Liver (tissue), 9 donors: ENCODE results near the gene DYNC1H1. TPM values are rescaled to one million over a fixed set of nuclear protein-coding genes. Genes with fewer than 3 reads are reported as not detected.

Experiments
- DNase-seq: peaks from one replicate; pipeline ENCODE4 v3.0.0-alpha.2; 2017; ENCODE audit warnings: low spot score
- H3K27ac ChIP-seq, 2 donors: one replicate each; pipeline ENCODE4 v1.7.0; 2013; ENCODE audit warnings: inconsistent platforms in 2 of 2, low read length in 2 of 2, control low read depth in 1 of 2, low read depth in 1 of 2, mild to moderate bottlenecking in 1 of 2
- H3K27me3 ChIP-seq, 4 donors: one replicate each; pipeline versions ENCODE4 v1.6.1 to v1.7.0; 2013; ENCODE audit warnings: low read length in 3 of 4, inconsistent platforms in 1 of 4, mild to moderate bottlenecking in 1 of 4, moderate library complexity in 1 of 4; ENCODE audit not compliant: control insufficient read depth in 4 of 4, insufficient read depth in 4 of 4
- H3K36me3 ChIP-seq, 4 donors: one replicate each; pipeline versions ENCODE4 v1.6.1 to v1.7.0; 2013; ENCODE audit warnings: low read length in 3 of 4, mild to moderate bottlenecking in 3 of 4, low read depth in 1 of 4, moderate library complexity in 1 of 4; ENCODE audit not compliant: control insufficient read depth in 4 of 4, insufficient read depth in 3 of 4
- H3K4me1 ChIP-seq, 4 donors: one replicate each; pipeline versions ENCODE4 v1.6.1 to v1.7.0; 2013; ENCODE audit warnings: low read length in 3 of 4, mild to moderate bottlenecking in 3 of 4, moderate library complexity in 1 of 4; ENCODE audit not compliant: control insufficient read depth in 4 of 4, insufficient read depth in 4 of 4
- H3K4me3 ChIP-seq, 3 donors: one replicate each; pipeline versions ENCODE4 v1.6.1 to v1.7.0; 2013; ENCODE audit warnings: low read length in 3 of 3, control low read depth in 1 of 3, low read depth in 1 of 3, mild to moderate bottlenecking in 1 of 3
- H3K9ac ChIP-seq, 2 donors: one replicate each; pipeline ENCODE4 v1.7.0; 2013; ENCODE audit warnings: low read length in 2 of 2, mild to moderate bottlenecking in 2 of 2, moderate library complexity in 2 of 2, control low read depth in 1 of 2, low read depth in 1 of 2
- H3K9me3 ChIP-seq, 4 donors: one replicate each; pipeline versions ENCODE4 v1.6.1 to v1.7.0; 2013; ENCODE audit warnings: low read length in 3 of 4; ENCODE audit not compliant: control insufficient read depth in 4 of 4
- ATF3 ChIP-seq: IDR thresholded peaks from 2 replicates; pipeline ENCODE4 v1.6.1; 2016; ENCODE audit warnings: antibody characterized with exemption
- EGR1 ChIP-seq, 2 donors: IDR thresholded peaks; 2 replicates each; pipeline ENCODE4 v1.6.1; 2016 to 2018; ENCODE audit warnings: antibody characterized with exemption in 2 of 2, low read depth in 2 of 2
- FOXA1 ChIP-seq: IDR thresholded peaks from 2 replicates; pipeline ENCODE4 v1.6.1; 2016; ENCODE audit warnings: antibody characterized with exemption
- FOXA2 ChIP-seq: IDR thresholded peaks from 2 replicates; pipeline ENCODE4 v1.6.1; 2016; ENCODE audit warnings: antibody characterized with exemption
- GABPA ChIP-seq, 2 donors: IDR thresholded peaks in 1 of 2; conservative IDR thresholded peaks in 1 of 2; 2 replicates each; pipeline ENCODE4 v1.6.1; 2016; ENCODE audit warnings: antibody characterized with exemption in 2 of 2, mild to moderate bottlenecking in 1 of 2, moderate library complexity in 1 of 2
- HNF4A ChIP-seq, 2 donors: conservative IDR thresholded peaks; 2 replicates each; pipeline ENCODE4 v1.6.1; 2016; ENCODE audit warnings: antibody characterized with exemption in 2 of 2, mild to moderate bottlenecking in 2 of 2
- HNF4G ChIP-seq: IDR thresholded peaks from 2 replicates; pipeline ENCODE4 v1.6.1; 2016; ENCODE audit warnings: antibody characterized with exemption
- JUND ChIP-seq, 2 donors: IDR thresholded peaks; 2 replicates each; pipeline ENCODE4 v1.6.1; 2016; ENCODE audit warnings: antibody characterized with exemption in 2 of 2
- NR2F2 ChIP-seq: IDR thresholded peaks from 2 replicates; pipeline ENCODE4 v1.6.1; 2016; ENCODE audit warnings: antibody characterized with exemption
- RAD21 ChIP-seq, 2 donors: IDR thresholded peaks; 2 replicates each; pipeline ENCODE4 v1.6.1; 2016; ENCODE audit warnings: antibody characterized with exemption in 2 of 2, mild to moderate bottlenecking in 2 of 2
- RXRA ChIP-seq, 2 donors: IDR thresholded peaks; 2 replicates each; pipeline ENCODE4 v1.6.1; 2017 to 2018; ENCODE audit warnings: antibody characterized with exemption in 2 of 2, mild to moderate bottlenecking in 1 of 2
- TAF1 ChIP-seq: conservative IDR thresholded peaks from 2 replicates; pipeline ENCODE4 v1.6.1; 2016; ENCODE audit warnings: antibody characterized with exemption, mild to moderate bottlenecking
- WGBS: extraction: QIAGEN DNeasy Blood & Tissue Kit; methylation state at CpG from one replicate; pipeline ENCODE4 v1.1.7; 2013; 5-methylcytosine and 5-hydroxymethylcytosine counted together
- polyA plus RNA-seq, 2 donors: library from polyadenylated mRNA; stranded (reverse) in 1 of 2; unstranded in 1 of 2; fragments of 200-250 nt in 1 of 2; fragments of >200 nt in 1 of 2; fragmentation: Nextera tagmentation in 1 of 2; extraction: Ambion mirVana in 1 of 2; gene quantifications; one replicate each; pipeline versions ENCODE4 v1.2.1 to v1.2.3, GENCODE V29; 2013 to 2015
- total RNA-seq, 2 donors: library from RNA; depleted of rRNA; stranded (reverse); fragments of >200 nt; gene quantifications; one replicate each; pipeline ENCODE4 v1.2.3, GENCODE V29; 2014
- TF ChIP-seq, protein P1 (sequence below): IDR thresholded peaks from 2 replicates; pipeline ENCODE4 v1.6.1; 2016; ENCODE audit warnings: antibody characterized with exemption
- TF ChIP-seq, protein P2 (sequence below): fragments of 150-350 bp; IDR thresholded peaks from 2 replicates; pipeline ENCODE4 v1.5.1; 2017; ENCODE audit warnings: improper control_type of control experiment, low read depth, low read length; ENCODE audit not compliant: missing input control
- TF ChIP-seq, protein P3 (sequence below): IDR thresholded peaks from 2 replicates; pipeline ENCODE4 v1.6.1; 2016; ENCODE audit warnings: antibody characterized with exemption
- donor health status: healthy.
- donor health status: healthy.
- donor health status: healthy.
- donor health status: healthy.
- donor health status: healthy.

The DYNC1H1 gene
- total and polyA plus RNA-seq, 4 donors = 50.3 to 201 (median 82.6) TPM

DNA sequence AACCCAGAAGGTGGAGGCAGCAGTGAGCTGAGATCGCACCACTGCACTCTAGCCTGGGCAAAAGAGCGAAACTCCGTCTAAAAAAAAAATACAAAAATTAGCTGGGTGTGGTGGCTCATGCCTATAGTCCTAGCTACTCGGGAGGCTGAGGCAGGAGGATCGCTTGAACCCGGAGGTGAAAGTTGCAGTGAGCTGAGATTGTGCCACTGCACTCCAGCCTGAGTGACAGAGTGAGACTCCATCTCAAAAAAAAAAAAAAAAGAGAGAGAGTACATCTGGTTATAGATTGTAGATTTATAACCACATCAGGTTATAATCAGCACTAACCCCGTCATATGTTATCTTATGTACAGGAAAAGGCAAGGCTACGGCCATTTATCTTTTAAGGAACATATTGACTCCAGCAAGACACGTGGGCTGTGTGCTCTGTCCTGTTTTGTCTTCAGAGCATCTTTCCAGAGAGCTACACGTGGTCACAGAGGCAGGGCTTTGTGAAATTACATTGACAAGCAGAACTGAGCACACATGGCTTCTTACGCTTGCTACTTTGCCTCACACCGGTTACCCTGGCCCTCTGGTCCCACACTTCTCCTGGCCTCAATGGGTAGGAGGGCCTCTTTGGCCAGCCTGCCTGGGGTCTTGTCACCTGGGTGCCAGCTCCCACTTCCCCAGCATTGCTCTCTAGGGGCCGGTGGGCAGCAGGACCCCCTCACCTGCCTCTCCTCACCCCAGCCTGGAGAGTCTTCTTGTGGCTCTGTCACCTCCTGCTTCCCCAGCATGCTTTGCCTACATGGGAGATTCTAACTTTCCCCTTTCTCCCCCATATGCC lies 6.8 kb upstream of the DYNC1H1 start:
- Histone ChIP-seq H3K4me1 (peaks cover 0 to 2% (median under 1%) of the 10 kb centered on the region in 4 donors), H3K9ac (no peak overlapping the region), H3K27me3 (no peaks in the 10 kb centered on the region), H3K27ac (no peak overlapping the region), H3K36me3 (no peaks in the 10 kb centered on the region), H3K9me3 (no peaks in the 10 kb centered on the region), H3K4me3 (no peak overlapping the region)
- DNase-seq = no peak
- TF ChIP-seq HNF4A (conservative IDR thresholded peaks at IDR 0.05) (no peak), GABPA (IDR thresholded peaks at IDR 0.05 in 1 of 2, conservative IDR thresholded peaks at IDR 0.05 in 1 of 2) (no peak), FOXA1 (no peak), RAD21 (IDR thresholded peaks at IDR 0.05) (no peak), ATF3 (no peak), EGR1 (IDR thresholded peaks at IDR 0.05; ENCODE audit: low read depth in 2 of 2) (no peak), FOXA2 (no peak), TAF1 (no peak), HNF4G (no peak), JUND (IDR thresholded peaks at IDR 0.05) (no peak), NR2F2 (no peak), RXRA (IDR thresholded peaks at IDR 0.05) (no peak)
- TF ChIP-seq, protein P1, sequence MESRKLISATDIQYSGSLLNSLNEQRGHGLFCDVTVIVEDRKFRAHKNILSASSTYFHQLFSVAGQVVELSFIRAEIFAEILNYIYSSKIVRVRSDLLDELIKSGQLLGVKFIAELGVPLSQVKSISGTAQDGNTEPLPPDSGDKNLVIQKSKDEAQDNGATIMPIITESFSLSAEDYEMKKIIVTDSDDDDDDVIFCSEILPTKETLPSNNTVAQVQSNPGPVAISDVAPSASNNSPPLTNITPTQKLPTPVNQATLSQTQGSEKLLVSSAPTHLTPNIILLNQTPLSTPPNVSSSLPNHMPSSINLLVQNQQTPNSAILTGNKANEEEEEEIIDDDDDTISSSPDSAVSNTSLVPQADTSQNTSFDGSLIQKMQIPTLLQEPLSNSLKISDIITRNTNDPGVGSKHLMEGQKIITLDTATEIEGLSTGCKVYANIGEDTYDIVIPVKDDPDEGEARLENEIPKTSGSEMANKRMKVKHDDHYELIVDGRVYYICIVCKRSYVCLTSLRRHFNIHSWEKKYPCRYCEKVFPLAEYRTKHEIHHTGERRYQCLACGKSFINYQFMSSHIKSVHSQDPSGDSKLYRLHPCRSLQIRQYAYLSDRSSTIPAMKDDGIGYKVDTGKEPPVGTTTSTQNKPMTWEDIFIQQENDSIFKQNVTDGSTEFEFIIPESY = no peak
- TF ChIP-seq, protein P2, sequence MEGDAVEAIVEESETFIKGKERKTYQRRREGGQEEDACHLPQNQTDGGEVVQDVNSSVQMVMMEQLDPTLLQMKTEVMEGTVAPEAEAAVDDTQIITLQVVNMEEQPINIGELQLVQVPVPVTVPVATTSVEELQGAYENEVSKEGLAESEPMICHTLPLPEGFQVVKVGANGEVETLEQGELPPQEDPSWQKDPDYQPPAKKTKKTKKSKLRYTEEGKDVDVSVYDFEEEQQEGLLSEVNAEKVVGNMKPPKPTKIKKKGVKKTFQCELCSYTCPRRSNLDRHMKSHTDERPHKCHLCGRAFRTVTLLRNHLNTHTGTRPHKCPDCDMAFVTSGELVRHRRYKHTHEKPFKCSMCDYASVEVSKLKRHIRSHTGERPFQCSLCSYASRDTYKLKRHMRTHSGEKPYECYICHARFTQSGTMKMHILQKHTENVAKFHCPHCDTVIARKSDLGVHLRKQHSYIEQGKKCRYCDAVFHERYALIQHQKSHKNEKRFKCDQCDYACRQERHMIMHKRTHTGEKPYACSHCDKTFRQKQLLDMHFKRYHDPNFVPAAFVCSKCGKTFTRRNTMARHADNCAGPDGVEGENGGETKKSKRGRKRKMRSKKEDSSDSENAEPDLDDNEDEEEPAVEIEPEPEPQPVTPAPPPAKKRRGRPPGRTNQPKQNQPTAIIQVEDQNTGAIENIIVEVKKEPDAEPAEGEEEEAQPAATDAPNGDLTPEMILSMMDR = no peak
- TF ChIP-seq, protein P3, sequence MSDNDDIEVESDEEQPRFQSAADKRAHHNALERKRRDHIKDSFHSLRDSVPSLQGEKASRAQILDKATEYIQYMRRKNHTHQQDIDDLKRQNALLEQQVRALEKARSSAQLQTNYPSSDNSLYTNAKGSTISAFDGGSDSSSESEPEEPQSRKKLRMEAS = no peak
- 86% methylated on average over 13 of the region's 13 CpGs for WGBS

DNA sequence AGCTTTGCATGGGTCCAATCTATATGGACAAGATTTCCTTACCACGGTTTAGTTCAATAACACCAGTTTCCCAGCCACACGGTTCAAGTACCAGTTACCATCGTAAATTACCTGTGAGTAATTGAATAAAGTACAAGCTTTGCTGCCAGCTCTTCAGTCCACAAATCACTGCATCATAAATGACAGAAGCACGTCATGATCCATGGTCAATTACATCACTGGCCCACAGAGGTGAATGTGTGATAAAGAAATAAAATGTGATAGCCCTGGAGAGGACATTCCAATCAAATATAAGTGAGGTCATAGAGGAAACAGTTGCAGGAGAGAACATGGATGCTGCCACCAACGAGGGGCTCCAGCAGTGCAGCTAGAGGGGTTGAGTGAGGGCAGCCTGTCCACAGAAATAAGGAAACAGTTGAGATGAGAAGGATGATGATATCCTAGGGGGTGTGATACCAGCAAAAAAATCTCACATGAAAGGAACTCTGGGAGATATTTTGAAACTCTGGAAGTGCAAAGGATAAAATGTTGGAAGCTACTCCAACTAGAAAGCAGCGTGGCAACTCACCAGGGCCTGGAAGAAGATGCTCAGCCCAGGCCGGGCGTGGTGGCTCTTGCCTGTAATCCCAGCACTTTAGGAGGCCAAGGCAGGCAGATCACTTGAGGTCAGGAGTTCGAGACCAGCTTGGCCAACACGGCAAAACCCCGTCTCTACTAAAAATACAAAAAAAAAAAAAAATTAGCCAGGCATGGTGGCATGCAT lies 5.8 kb upstream of the DYNC1H1 start:
- 79% methylated on average over 11 of the region's 11 CpGs for WGBS
- no peaks in the 10 kb centered on the region for H3K27me3 ChIP-seq
- no peak overlapping the region for H3K4me3 ChIP-seq
- no peaks in the 10 kb centered on the region for H3K36me3 ChIP-seq
- no peaks in the 10 kb centered on the region for H3K9me3 ChIP-seq
- H3K4me1 ChIP-seq = peaks cover 0 to 3% (median under 1%) of the 10 kb centered on the region in 4 donors
- TF ChIP-seq RAD21 (IDR thresholded peaks at IDR 0.05) = no peak
- no peak for TF ChIP-seq JUND (IDR thresholded peaks at IDR 0.05)
- no peak for TF ChIP-seq HNF4G
- TF ChIP-seq FOXA2 = no peak
- H3K9ac ChIP-seq = no peak overlapping the region
- DNase-seq = no peak
- H3K27ac ChIP-seq = no peak overlapping the region
